A549 treated with Mapracorat at 1 μM for 4 hours (cell line): Measurements from ENCODE around the gene SFXN2. TPM values are rescaled to one million over a fixed set of nuclear protein-coding genes. Genes with fewer than 3 reads are reported as not detected.

ENCODE experiments used
- total RNA-seq: library from RNA; stranded (reverse); fragments of 200-300 nt; extraction: Qiagen RNA extraction; gene quantifications from 5 replicates; pipeline ENCODE4 v1.2.3, GENCODE V29; 2022

Gene SFXN2
- total RNA-seq: 2.9 to 3.4 TPM (median 3.0 TPM) in 5 replicates

GRCh38 chr10:102714621-102715455, at the start of gene SFXN2:
Gene SFXN2, plus strand, starts transcription at chr10:102714636. Its CDS starts 12,001 bp downstream, at chr10:102726637.

GRCh38 chr10:102713814-102714620, 419 bp upstream of the SFXN2 start, which contains the start of gene ARL3:
Gene ARL3, minus strand, starts transcription at chr10:102714397. Its CDS starts 122 bp downstream, at chr10:102714275.

DNA sequence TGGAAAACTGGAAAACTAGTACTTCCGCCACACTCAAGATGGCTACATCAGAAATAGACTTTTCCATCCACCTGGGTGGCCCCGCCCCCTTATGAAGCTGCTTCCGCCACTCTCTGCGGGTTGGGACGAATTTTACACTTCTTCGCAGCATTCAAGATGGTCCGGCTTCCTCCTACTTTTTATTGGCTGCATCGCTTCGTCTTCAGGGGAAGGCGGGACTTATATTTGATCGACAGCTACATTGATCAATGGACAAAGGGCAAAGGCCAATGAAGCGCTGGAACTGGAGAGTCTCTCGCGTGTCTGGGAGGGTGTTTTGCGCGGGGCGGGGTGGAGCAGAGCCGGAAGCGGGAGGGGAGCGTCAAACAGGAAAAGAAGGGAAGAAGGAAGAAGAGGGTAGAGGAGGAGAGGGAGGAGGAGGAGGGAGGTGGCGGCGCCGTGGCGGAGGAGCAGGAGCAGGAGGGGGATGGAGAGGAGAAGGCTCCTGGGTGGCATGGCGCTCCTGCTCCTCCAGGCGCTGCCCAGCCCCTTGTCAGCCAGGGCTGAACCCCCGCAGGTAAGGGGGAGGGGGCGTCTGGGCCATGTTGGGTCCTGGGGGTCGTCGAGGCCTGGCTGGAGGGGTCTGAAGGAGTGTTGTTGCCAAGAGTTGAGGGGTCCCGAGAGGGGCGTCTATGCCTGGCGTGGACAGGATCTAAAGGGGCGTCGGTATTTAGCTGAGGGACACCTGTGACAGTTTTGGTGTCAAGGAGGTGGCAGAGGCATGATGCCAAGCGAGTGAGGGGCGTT, 29.3 kb downstream of the SFXN2 start, which contains the start of gene WBP1L:
TSS of gene WBP1L (plus strand) at position 361 of the 786 bp plus-strand sequence. CDS start at position 467, 106 bp downstream.

Other genes with a start within 250 kb of the SFXN2 start
- 82.6 to 93.3 TPM (median 92.4 TPM) in 5 replicates for gene ACTR1A, start 211.9 kb upstream of the SFXN2 start, total RNA-seq
- gene SUFU, start 210.7 kb upstream of the SFXN2 start, total RNA-seq: 5.4 to 7.4 TPM (median 6.5 TPM) in 5 replicates
- gene TRIM8, start 70.2 kb upstream of the SFXN2 start, total RNA-seq: 44.2 to 49.0 TPM (median 47.5 TPM) in 5 replicates
- gene ARL3, start 239 bp upstream of the SFXN2 start, total RNA-seq: 13.6 to 15.3 TPM (median 15.1 TPM) in 5 replicates
- gene WBP1L, start 29.3 kb downstream of the SFXN2 start, total RNA-seq: 21.1 to 29.1 TPM (median 26.7 TPM) in 5 replicates
- not detected in 5 replicates for gene CYP17A1, start 122.8 kb downstream of the SFXN2 start, total RNA-seq
- 22.2 to 24.2 TPM (median 23.7 TPM) in 5 replicates for gene BORCS7, start 139.6 kb downstream of the SFXN2 start, total RNA-seq
- 3.2 to 4.5 TPM (median 3.9 TPM) in 5 replicates for gene AS3MT, start 154.8 kb downstream of the SFXN2 start, total RNA-seq
- 3.3 to 5.6 TPM (median 4.5 TPM) in 5 replicates for gene CNNM2, start 203.7 kb downstream of the SFXN2 start, total RNA-seq